Liver (tissue), 9 donors: Measurements from ENCODE around the gene TPST2. TPM values are rescaled to one million over a fixed set of nuclear protein-coding genes. Genes with fewer than 3 reads are reported as not detected.

Experiments used
- DNase-seq: peaks from one replicate; pipeline ENCODE4 v3.0.0-alpha.2; 2017; ENCODE audit warnings: low spot score
- H3K27ac ChIP-seq, 2 donors: one replicate each; pipeline ENCODE4 v1.7.0; 2013; ENCODE audit warnings: inconsistent platforms in 2 of 2, low read length in 2 of 2, control low read depth in 1 of 2, low read depth in 1 of 2, mild to moderate bottlenecking in 1 of 2
- H3K27me3 ChIP-seq, 4 donors: one replicate each; pipeline versions ENCODE4 v1.6.1 to v1.7.0; 2013; ENCODE audit warnings: low read length in 3 of 4, inconsistent platforms in 1 of 4, mild to moderate bottlenecking in 1 of 4, moderate library complexity in 1 of 4; ENCODE audit not compliant: control insufficient read depth in 4 of 4, insufficient read depth in 4 of 4
- H3K36me3 ChIP-seq, 4 donors: one replicate each; pipeline versions ENCODE4 v1.6.1 to v1.7.0; 2013; ENCODE audit warnings: low read length in 3 of 4, mild to moderate bottlenecking in 3 of 4, low read depth in 1 of 4, moderate library complexity in 1 of 4; ENCODE audit not compliant: control insufficient read depth in 4 of 4, insufficient read depth in 3 of 4
- H3K4me1 ChIP-seq, 4 donors: one replicate each; pipeline versions ENCODE4 v1.6.1 to v1.7.0; 2013; ENCODE audit warnings: low read length in 3 of 4, mild to moderate bottlenecking in 3 of 4, moderate library complexity in 1 of 4; ENCODE audit not compliant: control insufficient read depth in 4 of 4, insufficient read depth in 4 of 4
- H3K4me3 ChIP-seq, 3 donors: one replicate each; pipeline versions ENCODE4 v1.6.1 to v1.7.0; 2013; ENCODE audit warnings: low read length in 3 of 3, control low read depth in 1 of 3, low read depth in 1 of 3, mild to moderate bottlenecking in 1 of 3
- H3K9ac ChIP-seq, 2 donors: one replicate each; pipeline ENCODE4 v1.7.0; 2013; ENCODE audit warnings: low read length in 2 of 2, mild to moderate bottlenecking in 2 of 2, moderate library complexity in 2 of 2, control low read depth in 1 of 2, low read depth in 1 of 2
- H3K9me3 ChIP-seq, 4 donors: one replicate each; pipeline versions ENCODE4 v1.6.1 to v1.7.0; 2013; ENCODE audit warnings: low read length in 3 of 4; ENCODE audit not compliant: control insufficient read depth in 4 of 4
- EGR1 ChIP-seq, 2 donors: IDR thresholded peaks; 2 replicates each; pipeline ENCODE4 v1.6.1; 2016 to 2018; ENCODE audit warnings: antibody characterized with exemption in 2 of 2, low read depth in 2 of 2
- FOXA1 ChIP-seq: IDR thresholded peaks from 2 replicates; pipeline ENCODE4 v1.6.1; 2016; ENCODE audit warnings: antibody characterized with exemption
- GABPA ChIP-seq, 2 donors: IDR thresholded peaks in 1 of 2; conservative IDR thresholded peaks in 1 of 2; 2 replicates each; pipeline ENCODE4 v1.6.1; 2016; ENCODE audit warnings: antibody characterized with exemption in 2 of 2, mild to moderate bottlenecking in 1 of 2, moderate library complexity in 1 of 2
- HNF4G ChIP-seq: IDR thresholded peaks from 2 replicates; pipeline ENCODE4 v1.6.1; 2016; ENCODE audit warnings: antibody characterized with exemption
- NR2F2 ChIP-seq: IDR thresholded peaks from 2 replicates; pipeline ENCODE4 v1.6.1; 2016; ENCODE audit warnings: antibody characterized with exemption
- RAD21 ChIP-seq, 2 donors: IDR thresholded peaks; 2 replicates each; pipeline ENCODE4 v1.6.1; 2016; ENCODE audit warnings: antibody characterized with exemption in 2 of 2, mild to moderate bottlenecking in 2 of 2
- YY1 ChIP-seq: IDR thresholded peaks from 2 replicates; pipeline ENCODE4 v1.6.1; 2016; ENCODE audit warnings: antibody characterized with exemption, mild to moderate bottlenecking
- WGBS: extraction: QIAGEN DNeasy Blood & Tissue Kit; methylation state at CpG from one replicate; pipeline ENCODE4 v1.1.7; 2013; 5-methylcytosine and 5-hydroxymethylcytosine counted together
- polyA plus RNA-seq, 2 donors: library from polyadenylated mRNA; stranded (reverse) in 1 of 2; unstranded in 1 of 2; fragments of 200-250 nt in 1 of 2; fragments of >200 nt in 1 of 2; fragmentation: Nextera tagmentation in 1 of 2; extraction: Ambion mirVana in 1 of 2; gene quantifications; one replicate each; pipeline versions ENCODE4 v1.2.1 to v1.2.3, GENCODE V29; 2013 to 2015
- total RNA-seq, 2 donors: library from RNA; depleted of rRNA; stranded (reverse); fragments of >200 nt; gene quantifications; one replicate each; pipeline ENCODE4 v1.2.3, GENCODE V29; 2014
- TF ChIP-seq, protein P1 (sequence below): fragments of 150-350 bp; IDR thresholded peaks from 2 replicates; pipeline ENCODE4 v1.5.1; 2017; ENCODE audit warnings: improper control_type of control experiment, low read depth, low read length; ENCODE audit not compliant: missing input control
- TF ChIP-seq, protein P2 (sequence below): IDR thresholded peaks from 2 replicates; pipeline ENCODE4 v1.6.1; 2016; ENCODE audit warnings: antibody characterized with exemption
- TF ChIP-seq, protein P3 (sequence below): IDR thresholded peaks from 2 replicates; pipeline ENCODE4 v1.6.1; 2016; ENCODE audit warnings: antibody characterized with exemption, mild to moderate bottlenecking
- donor health status: healthy.
- donor health status: healthy.
- donor health status: healthy.
- donor health status: healthy.
- donor health status: healthy.

TPST2 gene
- total and polyA plus RNA-seq, 4 donors: 33.3 to 109 (median 69.7) TPM

GRCh38 chr22:26514419-26515161 is 75.3 kb downstream of the TPST2 start:
- Histone ChIP-seq H3K27ac (peak overlapping the region; percentile 8 to 27), H3K4me3 (no peak overlapping the region), H3K27me3 (no peaks in the 10 kb centered on the region), H3K9me3 (no peaks in the 10 kb centered on the region), H3K4me1 (peaks cover 7 to 49% (median 37%) of the 10 kb centered on the region in 4 donors), H3K9ac (no peak overlapping the region), H3K36me3 (peaks cover 0 to 6% (median 4%) of the 10 kb centered on the region in 4 donors)
- 93% methylated on average over 12 of the region's 12 CpGs for WGBS
- no peak for DNase-seq
- TF ChIP-seq HNF4G: no peak

GRCh38 chr22:26513838-26514237 is 76.1 kb downstream of the TPST2 start:
- H3K4me3 ChIP-seq: no peak overlapping the region
- peaks cover 7 to 49% (median 37%) of the 10 kb centered on the region in 4 donors for H3K4me1 ChIP-seq
- DNase-seq: no peak
- H3K9me3 ChIP-seq: no peaks in the 10 kb centered on the region
- WGBS: 9% methylated on average over 1 of the region's 1 CpG
- H3K36me3 ChIP-seq: peaks cover 0 to 14% (median 10%) of the 10 kb centered on the region in 4 donors
- no peaks in the 10 kb centered on the region for H3K27me3 ChIP-seq
- TF ChIP-seq EGR1 (IDR thresholded peaks at IDR 0.05; ENCODE audit: low read depth in 2 of 2): no peak
- TF ChIP-seq, protein P1, sequence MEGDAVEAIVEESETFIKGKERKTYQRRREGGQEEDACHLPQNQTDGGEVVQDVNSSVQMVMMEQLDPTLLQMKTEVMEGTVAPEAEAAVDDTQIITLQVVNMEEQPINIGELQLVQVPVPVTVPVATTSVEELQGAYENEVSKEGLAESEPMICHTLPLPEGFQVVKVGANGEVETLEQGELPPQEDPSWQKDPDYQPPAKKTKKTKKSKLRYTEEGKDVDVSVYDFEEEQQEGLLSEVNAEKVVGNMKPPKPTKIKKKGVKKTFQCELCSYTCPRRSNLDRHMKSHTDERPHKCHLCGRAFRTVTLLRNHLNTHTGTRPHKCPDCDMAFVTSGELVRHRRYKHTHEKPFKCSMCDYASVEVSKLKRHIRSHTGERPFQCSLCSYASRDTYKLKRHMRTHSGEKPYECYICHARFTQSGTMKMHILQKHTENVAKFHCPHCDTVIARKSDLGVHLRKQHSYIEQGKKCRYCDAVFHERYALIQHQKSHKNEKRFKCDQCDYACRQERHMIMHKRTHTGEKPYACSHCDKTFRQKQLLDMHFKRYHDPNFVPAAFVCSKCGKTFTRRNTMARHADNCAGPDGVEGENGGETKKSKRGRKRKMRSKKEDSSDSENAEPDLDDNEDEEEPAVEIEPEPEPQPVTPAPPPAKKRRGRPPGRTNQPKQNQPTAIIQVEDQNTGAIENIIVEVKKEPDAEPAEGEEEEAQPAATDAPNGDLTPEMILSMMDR: no peak
- TF ChIP-seq HNF4G: no peak
- no peak for TF ChIP-seq YY1
- no peak for TF ChIP-seq FOXA1
- TF ChIP-seq, protein P2, sequence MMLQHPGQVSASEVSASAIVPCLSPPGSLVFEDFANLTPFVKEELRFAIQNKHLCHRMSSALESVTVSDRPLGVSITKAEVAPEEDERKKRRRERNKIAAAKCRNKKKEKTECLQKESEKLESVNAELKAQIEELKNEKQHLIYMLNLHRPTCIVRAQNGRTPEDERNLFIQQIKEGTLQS: no peak
- TF ChIP-seq GABPA (IDR thresholded peaks at IDR 0.05 in 1 of 2, conservative IDR thresholded peaks at IDR 0.05 in 1 of 2): no peak
- TF ChIP-seq RAD21 (IDR thresholded peaks at IDR 0.05): no peak
- TF ChIP-seq NR2F2: no peak
- TF ChIP-seq, protein P3, sequence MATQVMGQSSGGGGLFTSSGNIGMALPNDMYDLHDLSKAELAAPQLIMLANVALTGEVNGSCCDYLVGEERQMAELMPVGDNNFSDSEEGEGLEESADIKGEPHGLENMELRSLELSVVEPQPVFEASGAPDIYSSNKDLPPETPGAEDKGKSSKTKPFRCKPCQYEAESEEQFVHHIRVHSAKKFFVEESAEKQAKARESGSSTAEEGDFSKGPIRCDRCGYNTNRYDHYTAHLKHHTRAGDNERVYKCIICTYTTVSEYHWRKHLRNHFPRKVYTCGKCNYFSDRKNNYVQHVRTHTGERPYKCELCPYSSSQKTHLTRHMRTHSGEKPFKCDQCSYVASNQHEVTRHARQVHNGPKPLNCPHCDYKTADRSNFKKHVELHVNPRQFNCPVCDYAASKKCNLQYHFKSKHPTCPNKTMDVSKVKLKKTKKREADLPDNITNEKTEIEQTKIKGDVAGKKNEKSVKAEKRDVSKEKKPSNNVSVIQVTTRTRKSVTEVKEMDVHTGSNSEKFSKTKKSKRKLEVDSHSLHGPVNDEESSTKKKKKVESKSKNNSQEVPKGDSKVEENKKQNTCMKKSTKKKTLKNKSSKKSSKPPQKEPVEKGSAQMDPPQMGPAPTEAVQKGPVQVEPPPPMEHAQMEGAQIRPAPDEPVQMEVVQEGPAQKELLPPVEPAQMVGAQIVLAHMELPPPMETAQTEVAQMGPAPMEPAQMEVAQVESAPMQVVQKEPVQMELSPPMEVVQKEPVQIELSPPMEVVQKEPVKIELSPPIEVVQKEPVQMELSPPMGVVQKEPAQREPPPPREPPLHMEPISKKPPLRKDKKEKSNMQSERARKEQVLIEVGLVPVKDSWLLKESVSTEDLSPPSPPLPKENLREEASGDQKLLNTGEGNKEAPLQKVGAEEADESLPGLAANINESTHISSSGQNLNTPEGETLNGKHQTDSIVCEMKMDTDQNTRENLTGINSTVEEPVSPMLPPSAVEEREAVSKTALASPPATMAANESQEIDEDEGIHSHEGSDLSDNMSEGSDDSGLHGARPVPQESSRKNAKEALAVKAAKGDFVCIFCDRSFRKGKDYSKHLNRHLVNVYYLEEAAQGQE: no peak
- peak overlapping the region; percentile 8 to 27 for H3K27ac ChIP-seq
- no peak overlapping the region for H3K9ac ChIP-seq
